BE2C (cell line): ENCODE measurements around the gene KDM2B.
A peak's percentile ranks its signal among the peaks of the same experiment; 100 is the strongest.

Experiments
- DNase-seq: peaks from one replicate; pipeline ENCODE4 v3.0.0-alpha.2; 2020
- H3K27me3 ChIP-seq: fragments of 250-450 bp; sonication (Bioruptor Pico); 2 replicates; pipeline ENCODE4 v1.5.1; 2020; ENCODE audit warnings: mild to moderate bottlenecking
- H3K36me3 ChIP-seq: fragments of 250-450 bp; sonication (Bioruptor Pico); 2 replicates; pipeline ENCODE4 v1.5.1; 2020; ENCODE audit warnings: mild to moderate bottlenecking
- H3K4me1 ChIP-seq: fragments of 250-450 bp; sonication (Bioruptor Pico); 2 replicates; pipeline ENCODE4 v1.5.1; 2020
- H3K4me3 ChIP-seq: 2 replicates; pipeline ENCODE4 v1.5.1; 2011; ENCODE audit warnings: low read depth, low read length
- H3K9me3 ChIP-seq: fragments of 250-450 bp; sonication (Bioruptor Pico); 2 replicates; pipeline ENCODE4 v1.5.1; 2020
- CTCF ChIP-seq: IDR thresholded peaks from 2 replicates; pipeline ENCODE4 v1.5.1; 2012; ENCODE audit warnings: mild to moderate bottlenecking, low read depth, low read length

Gene KDM2B

GRCh38 chr12:121579981-121580868, 598 bp downstream of the KDM2B start:
- no peak for TF ChIP-seq CTCF
- Histone ChIP-seq H3K9me3 (no peaks in the 10 kb centered on the region), H3K36me3 (peaks cover 8% of the 10 kb centered on the region), H3K4me1 (peaks cover 5% of the 10 kb centered on the region), H3K27me3 (no peaks in the 10 kb centered on the region), H3K4me3 (peak overlapping the region; percentile 68)
- DNase-seq: peak; percentile 85

GRCh38 chr12:121579190-121579791, 1.5 kb downstream of the KDM2B start:
- H3K27me3 ChIP-seq: no peaks in the 10 kb centered on the region
- H3K4me1 ChIP-seq: peaks cover 5% of the 10 kb centered on the region
- DNase-seq: no peak
- TF ChIP-seq CTCF: no peak
- H3K4me3 ChIP-seq: peak overlapping the region; percentile 68
- no peaks in the 10 kb centered on the region for H3K9me3 ChIP-seq
- peaks cover 12% of the 10 kb centered on the region for H3K36me3 ChIP-seq

- no peak for TF ChIP-seq CTCF
- peaks cover 5% of the 10 kb centered on the region for H3K4me1 ChIP-seq
- H3K4me3 ChIP-seq: peak overlapping the region; percentile 68
- H3K36me3 ChIP-seq: peaks cover 18% of the 10 kb centered on the region
- no peaks in the 10 kb centered on the region for H3K27me3 ChIP-seq
- DNase-seq: no peak
- no peaks in the 10 kb centered on the region for H3K9me3 ChIP-seq
Measured at GRCh38 chr12:121578230-121579189, 2.3 kb downstream of the KDM2B start.

- Histone ChIP-seq H3K4me3 (no peak overlapping the region), H3K27me3 (no peaks in the 10 kb centered on the region), H3K36me3 (peaks cover 18% of the 10 kb centered on the region), H3K9me3 (no peaks in the 10 kb centered on the region), H3K4me1 (peaks cover 3% of the 10 kb centered on the region)
- TF ChIP-seq CTCF: no peak
- no peak for DNase-seq
Measured at GRCh38 chr12:121577443-121578180, 3.2 kb downstream of the KDM2B start.

GRCh38 chr12:121576851-121577391, 3.9 kb downstream of the KDM2B start:
- Histone ChIP-seq H3K36me3 (peaks cover 19% of the 10 kb centered on the region), H3K9me3 (no peaks in the 10 kb centered on the region), H3K4me1 (no peaks in the 10 kb centered on the region), H3K4me3 (no peak overlapping the region), H3K27me3 (no peaks in the 10 kb centered on the region)
- no peak for DNase-seq
- TF ChIP-seq CTCF: no peak
